Activated gamma-delta T cell treated with anti-CD3 and anti-CD28 coated beads, Interleukin-2, amount 50 U/mL, for 16 hours (primary cell): ENCODE data around the gene PLEKHM2.
"Not testable (repeated sequence)": the region's sequence is repeated elsewhere in the genome, so short reads cannot be mapped to it uniquely, and the experiment has no call there.

Experiments used
- DNase-seq: peaks from one replicate; pipeline ENCODE4 v3.0.0-alpha.2; 2020; ENCODE audit warnings: low read depth

Gene PLEKHM2, protein sequence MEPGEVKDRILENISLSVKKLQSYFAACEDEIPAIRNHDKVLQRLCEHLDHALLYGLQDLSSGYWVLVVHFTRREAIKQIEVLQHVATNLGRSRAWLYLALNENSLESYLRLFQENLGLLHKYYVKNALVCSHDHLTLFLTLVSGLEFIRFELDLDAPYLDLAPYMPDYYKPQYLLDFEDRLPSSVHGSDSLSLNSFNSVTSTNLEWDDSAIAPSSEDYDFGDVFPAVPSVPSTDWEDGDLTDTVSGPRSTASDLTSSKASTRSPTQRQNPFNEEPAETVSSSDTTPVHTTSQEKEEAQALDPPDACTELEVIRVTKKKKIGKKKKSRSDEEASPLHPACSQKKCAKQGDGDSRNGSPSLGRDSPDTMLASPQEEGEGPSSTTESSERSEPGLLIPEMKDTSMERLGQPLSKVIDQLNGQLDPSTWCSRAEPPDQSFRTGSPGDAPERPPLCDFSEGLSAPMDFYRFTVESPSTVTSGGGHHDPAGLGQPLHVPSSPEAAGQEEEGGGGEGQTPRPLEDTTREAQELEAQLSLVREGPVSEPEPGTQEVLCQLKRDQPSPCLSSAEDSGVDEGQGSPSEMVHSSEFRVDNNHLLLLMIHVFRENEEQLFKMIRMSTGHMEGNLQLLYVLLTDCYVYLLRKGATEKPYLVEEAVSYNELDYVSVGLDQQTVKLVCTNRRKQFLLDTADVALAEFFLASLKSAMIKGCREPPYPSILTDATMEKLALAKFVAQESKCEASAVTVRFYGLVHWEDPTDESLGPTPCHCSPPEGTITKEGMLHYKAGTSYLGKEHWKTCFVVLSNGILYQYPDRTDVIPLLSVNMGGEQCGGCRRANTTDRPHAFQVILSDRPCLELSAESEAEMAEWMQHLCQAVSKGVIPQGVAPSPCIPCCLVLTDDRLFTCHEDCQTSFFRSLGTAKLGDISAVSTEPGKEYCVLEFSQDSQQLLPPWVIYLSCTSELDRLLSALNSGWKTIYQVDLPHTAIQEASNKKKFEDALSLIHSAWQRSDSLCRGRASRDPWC

DNA sequence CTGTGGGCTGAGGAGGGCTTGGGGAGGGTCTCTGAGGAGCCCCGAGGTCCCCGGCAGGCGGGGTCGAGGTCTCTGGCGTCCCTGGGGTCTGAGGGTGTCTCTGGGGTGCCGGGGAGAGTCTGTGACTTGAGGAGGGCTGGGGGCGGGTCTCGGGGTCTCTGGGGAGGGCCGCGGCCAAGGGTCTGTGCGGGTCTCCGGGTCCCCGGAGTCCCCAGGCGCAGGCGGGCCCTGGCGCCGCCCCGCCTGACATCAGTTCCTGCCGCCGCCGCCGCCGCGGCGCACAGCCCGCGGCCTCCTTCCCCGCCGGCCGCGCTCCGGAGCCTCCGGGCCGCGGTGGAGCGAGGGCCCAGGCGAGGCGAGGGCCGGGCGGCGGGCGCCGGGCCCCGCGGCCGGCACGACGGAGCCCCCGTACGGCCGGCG, at the start of gene PLEKHM2:
Gene PLEKHM2, plus strand, starts transcription at position 279 of the 420 bp plus-strand sequence. CDS start 239 bp downstream, outside the sequence.
- DNase-seq: peak; percentile 7

DNA sequence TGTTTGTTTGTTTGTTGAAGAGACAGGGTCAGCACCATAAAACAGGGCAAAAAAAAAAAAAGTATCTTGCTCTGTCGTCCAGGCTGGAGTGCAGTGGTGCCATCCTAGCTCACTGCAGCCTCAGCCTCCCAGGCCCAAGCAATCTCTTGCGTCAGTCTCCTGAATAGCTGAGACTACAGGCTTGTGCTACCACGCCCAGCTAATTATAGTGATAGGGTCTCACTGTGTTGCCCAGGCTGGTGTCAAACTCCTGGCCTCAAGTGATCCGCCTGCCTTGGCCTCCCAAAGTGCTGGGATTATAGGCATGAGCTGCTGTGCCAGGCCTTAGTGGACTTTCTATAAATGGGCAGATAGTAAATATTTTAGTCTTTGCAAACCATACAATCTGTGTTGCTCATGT, 47.7 kb upstream of the PLEKHM2 start:
- no peak for DNase-seq

DNA sequence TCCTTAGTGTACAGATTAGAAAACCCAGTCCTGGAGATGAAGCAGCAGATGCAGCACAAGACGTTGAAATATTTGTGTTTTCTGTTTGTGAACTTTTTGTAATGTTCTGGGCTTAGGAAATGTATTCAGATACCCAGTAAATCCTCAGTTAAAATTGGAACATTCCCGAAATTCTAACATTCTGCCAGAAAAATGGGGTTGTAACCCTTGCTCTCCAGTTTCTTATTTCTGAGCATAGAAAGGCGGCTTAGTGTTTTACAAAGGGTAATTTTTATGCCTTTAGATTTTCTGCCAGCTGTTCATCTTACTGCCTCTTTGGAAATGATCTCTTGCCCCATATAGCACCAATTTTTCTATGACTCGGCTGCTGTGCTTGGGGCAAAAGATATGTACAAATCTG, 46.3 kb upstream of the PLEKHM2 start:
- no peak for DNase-seq

DNA sequence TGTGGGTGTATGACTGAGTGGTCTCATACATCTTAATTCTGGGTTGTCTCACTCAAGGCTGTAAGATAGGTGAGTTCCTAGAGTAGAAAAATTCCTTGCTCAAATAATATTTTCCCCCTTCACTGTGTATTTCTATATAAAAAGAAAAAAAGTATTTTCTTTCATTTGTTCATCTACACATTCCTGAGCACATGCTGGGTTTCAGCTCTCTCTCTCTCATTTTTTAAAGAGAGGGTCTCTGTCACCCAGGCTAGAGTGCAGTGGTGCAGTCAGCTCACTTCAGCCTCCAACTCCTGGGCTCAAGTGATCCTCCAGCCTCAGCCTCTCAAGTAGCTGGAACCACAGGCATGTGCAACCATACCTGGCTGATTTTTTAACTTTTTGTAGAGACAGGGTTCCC, 44.9 kb upstream of the PLEKHM2 start:
- DNase-seq: no peak

DNA sequence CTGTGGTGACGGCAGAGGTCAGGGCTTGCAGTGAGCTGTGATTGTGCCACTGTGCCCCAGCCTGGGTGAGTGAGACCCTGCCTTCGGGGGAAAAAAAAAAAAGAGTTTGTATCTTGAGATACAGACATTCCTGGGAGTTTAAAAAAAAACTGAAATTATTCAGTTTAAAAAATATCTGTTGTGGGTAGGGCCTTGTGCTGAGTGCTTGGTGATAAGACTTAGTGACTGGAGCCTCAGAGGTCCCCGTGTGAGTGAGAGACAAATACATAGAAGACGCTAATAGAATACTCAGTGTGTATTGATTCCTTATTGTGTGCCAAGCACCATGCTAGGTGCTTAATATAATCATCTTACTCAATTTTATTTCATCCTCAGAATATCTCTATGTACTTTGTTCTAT, 44.2 kb upstream of the PLEKHM2 start:
- no peak for DNase-seq

DNA sequence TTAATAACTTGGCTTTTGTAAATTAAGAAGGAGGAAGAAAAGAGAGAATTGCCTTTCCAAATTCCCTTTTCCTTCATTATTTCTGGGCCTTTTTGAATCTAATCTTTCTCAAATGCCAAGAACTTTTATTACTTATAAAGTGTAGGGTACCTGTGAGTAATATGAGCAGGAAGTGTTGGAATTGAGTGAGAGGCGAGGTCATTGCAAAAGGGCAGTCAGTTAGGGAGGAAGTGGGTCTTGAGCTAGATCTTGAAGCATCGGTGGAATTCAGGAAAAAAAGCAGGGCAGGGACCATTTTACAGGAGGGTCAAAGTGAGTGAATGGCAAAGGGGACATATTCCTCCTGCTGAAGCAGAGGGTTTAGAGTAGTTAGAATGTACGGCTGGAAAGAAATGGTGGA, 43.5 kb upstream of the PLEKHM2 start:
- no peak for DNase-seq

DNA sequence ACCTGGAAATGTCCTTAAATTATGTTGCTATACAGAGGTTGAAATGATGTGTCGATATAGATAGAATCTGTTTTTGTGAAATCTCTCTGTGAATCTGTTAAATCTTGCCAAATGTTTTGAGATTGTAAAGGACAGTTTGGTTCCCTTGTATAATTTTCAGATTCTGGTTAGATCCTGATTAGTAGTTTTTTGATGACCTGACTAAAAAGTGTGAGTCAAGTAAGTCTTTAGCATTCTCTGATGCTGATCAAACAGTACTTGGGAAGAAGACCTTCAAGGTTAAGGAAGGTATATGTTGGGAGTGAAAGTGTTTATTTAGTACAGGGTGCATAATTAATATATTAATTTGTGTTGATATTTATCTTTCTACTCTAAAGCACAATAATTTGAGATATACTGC, 34.2 kb upstream of the PLEKHM2 start:
- no peak for DNase-seq

DNA sequence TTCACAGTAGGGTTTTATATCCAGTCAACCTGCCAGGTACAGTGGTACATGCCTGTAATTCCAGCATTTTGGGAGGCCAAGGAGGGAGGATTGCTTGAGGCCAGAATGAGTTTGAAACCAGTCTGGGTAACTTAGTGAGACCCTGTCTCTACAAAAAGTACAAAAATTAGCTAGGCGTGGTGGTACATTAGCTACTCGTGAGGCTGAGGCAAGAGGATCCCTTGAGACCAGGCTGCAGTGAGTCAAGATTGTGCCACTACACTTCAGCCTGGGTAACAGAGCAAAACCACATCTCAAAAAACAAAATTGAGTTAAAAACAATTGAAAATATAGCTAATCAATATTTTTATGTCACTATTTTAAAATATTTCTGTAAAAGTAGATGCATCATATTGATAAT, 33.7 kb upstream of the PLEKHM2 start:
- no peak for DNase-seq

DNA sequence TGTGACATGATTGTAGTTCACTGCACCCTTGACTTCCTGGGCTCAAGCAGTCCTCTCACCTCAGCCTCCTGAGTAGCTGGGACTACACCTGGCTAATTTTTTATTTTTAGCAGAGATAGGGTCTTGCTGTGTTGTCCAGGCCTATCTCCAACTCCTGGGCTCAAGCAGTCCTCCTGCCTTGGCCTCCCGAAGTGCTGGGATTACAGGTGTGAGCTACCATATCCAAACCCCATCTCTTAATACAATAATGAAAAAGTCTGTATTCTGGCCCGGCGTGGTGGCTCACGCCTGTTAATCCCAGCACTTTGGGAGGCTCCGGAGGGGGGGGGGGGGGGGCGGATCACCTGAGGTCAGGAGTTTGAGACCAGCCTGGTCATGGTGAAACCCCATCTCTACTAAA, 32.0 kb upstream of the PLEKHM2 start:
- not testable (repeated sequence) for DNase-seq

DNA sequence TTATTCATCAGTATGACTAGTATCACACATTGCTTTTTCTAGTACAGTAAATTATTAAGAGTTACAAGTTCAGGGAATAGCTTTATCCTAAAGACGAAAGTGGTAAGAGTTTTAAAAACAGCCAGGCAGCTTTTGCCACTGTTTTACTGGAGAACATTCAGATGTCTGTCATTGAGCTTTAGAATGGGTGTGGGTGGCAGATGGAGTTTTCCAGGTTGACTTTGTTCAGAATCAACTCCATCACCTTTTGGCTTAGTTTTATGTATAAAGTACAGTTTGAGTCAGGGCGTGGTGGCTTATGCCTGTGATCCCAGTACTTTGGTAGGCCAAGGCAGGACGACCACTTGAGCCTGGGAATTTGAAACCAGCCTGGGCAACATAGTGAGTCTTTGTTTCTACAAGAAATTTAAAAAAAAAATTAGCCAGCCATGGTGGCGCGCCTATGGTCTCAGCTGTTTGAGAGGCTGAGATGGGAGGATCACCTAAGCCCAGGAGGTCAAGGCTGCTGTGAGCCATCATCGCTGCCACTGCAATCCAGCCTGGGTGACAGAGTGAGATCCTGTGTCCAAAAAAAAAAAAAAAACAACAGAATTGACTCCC, 29.9 kb upstream of the PLEKHM2 start:
- DNase-seq: no peak

DNA sequence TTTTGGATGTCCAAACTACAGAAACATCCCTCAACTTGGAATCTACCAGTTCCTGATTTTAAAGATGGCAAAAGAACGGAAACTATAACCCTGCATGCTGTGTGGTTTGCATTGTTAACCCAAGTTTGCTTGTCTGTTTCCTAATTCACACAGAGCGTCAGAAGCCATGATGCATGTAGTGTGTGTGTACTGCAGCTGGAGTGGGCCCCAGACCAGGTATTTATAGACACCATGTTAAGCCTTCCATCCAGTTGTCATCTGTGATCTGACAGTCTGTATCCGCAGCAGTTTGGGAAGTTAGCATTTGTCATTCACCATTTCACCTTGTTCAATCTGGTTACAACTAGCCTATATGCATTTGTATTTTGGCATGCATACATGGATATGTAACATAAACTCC, 27.7 kb upstream of the PLEKHM2 start:
- no peak for DNase-seq

DNA sequence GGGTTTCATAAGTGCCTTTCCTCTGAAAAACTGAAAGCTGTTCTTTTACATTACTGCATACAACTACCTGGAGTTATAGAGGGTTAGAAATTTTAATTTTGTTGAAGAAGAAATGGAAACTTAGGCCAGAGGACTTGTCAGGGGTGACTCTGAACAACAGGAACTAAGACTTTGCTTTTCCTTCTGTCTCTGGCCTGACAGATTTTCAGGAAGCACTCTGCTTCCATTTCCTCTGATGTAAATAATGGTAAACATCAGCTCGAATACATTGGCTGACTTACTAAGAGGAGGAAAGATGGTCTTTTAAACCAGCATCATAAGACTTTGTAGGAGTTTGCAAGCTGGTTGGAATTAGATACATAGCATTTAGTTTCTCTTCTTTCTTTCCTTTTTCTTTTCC, 27.1 kb upstream of the PLEKHM2 start:
- DNase-seq: no peak

DNA sequence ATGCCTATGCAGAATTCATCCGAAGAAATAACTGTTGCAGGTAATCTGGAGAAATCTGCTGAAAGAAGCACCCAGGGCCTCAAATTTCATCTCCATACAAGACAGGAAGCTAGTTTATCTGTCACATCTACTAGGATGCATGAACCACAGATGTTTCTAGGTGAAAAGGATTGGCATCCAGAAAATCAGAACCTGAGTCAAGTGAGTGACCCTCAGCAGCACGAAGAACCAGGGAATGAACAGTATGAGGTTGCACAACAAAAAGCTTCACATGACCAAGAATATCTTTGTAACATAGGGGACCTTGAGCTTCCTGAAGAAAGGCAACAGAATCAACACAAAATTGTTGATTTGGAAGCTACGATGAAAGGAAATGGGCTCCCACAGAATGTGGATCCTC, 24.0 kb upstream of the PLEKHM2 start:
- DNase-seq: no peak

DNA sequence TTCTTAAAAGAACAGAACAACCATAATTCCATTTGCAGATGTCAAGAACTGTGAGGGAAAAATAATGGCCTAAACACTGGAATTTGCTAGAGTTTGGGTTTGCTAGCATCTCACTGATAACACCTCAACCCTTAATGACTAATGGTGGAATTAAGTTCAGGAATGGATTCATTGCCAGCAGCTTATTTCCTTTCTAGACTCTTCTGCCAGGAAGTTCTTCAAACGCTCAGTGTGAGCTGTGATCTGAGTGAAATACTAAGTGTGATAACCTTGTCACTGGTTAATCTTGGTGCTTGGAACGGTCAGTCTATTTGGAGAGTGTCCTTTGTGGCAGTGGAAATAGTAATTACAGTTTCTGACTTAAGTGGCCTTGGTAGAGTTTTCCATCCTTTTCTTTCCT, 21.6 kb upstream of the PLEKHM2 start:
- DNase-seq: no peak

DNA sequence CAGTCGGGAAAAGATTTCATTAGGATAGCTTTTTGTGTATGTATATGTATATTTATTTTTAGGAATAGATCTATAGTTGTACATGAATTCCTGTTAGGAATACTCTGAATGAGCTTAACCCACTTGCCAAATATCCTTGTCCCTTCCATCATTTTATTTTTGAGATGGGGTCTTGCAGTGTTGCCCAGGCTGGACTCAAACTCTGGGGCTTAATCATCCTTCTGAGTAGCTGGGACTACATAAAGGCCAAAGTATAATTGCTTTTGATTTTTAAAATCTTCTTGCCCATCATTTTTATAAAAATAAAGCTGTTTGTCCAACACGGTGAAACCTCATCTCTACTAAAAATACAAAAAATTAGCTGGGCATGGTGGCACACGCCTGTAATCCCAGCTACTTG, 20.2 kb upstream of the PLEKHM2 start:
- DNase-seq: no peak

DNA sequence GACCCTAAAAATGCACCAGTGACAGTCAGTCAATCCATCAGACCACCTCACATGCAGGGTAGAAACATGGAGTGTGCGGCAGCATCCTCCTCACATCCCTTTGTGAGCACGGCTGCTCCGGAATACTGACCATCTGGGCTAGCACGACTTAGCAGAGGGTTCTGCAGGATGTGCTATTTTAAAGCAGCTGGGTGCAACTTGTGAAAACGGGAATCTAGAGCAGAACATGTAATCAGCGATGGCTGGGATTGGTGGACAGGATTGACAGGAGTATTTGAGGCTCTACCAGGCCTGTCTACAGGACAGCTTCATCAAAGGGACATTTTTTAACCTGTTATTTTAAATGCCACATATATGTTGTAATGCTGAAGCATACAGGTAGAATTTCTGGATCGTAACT, 16.8 kb upstream of the PLEKHM2 start:
- no peak for DNase-seq

DNA sequence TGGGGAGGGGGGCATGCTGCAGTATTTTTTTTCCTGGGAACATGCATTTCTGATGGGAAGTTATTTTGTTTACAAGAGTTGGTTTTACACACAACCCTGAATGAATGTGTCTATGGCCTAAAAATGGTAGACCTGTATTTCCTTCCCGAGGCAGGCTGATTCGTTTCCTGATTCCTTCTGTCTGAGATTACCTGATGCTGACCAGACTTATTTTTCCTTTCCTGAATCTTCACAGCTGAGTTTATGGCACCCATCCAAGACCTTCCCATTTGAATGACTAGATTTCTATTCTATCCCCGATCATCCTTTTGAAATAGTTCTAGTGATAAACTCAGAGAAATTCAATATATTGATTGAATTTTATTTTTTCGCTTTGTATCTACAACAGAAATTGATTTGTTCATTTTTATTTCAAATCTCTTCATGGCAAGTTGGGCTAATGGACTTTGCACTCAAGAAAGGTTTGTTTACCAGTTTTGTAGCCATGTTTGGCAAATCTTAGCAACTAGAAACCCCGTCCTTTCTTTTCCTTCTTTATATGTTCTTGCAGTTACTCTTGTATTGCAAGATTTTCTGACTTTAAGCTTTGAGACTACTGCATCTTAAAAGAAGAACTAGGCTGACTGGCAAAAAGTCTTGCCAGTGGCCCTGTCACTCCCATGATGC, 15.9 kb upstream of the PLEKHM2 start:
- DNase-seq: no peak

DNA sequence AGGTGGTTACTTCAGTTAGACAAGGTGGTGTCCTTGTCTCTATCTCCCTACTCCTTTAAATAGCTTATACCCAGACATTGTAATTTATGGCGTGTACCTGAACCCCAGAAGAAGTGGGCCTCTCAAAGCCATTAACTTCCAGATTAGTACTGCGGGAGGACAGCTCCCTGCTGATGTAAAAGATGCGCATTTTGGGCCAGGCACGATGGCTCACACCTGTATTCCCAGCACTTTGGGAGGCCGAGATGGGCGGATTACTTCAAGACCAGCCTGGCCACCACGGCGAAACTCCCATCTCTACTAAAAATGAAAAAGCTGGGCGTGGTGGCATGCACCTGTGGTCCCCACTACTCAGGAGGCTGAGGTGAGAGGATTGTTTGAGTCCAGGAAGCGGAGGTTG, 15.0 kb upstream of the PLEKHM2 start:
- DNase-seq: no peak

DNA sequence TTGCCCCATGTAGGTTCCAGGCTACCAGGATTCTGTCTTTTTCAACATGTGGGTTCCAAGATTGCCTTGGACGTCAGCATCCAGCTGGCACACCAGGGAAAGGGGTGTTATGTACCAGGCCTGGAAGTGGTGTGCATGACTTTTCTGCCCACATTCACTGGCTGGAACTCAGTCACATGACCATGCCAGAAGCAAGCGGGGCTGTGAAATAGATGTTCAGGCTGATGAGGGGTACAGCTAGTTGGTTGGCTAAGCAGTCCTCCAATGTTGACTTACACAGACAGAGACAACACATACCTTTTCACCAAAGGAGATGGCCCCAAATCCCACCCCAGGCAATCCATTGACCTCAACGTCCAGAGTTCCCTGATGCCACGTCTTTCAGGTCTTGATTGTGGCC, 14.3 kb upstream of the PLEKHM2 start:
- DNase-seq: no peak

DNA sequence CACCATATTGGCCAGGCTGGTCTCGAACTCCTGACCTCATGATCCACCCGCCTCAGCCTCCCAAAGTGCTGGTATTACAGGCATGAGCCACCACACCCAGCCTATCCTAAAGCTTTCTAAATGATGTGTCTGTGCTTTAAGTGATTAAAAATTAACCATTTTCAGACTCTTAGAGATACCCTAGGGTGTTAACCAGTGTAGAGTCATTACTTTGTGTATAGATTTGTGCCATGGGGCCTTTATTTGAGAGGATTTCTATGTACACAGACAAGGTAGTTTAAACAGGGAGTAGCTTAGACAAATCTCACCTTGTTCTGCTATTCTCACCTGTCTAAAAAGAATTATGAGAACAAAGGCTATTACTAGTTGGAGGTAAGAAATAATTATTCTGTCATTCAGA, 12.7 kb upstream of the PLEKHM2 start:
- no peak for DNase-seq

DNA sequence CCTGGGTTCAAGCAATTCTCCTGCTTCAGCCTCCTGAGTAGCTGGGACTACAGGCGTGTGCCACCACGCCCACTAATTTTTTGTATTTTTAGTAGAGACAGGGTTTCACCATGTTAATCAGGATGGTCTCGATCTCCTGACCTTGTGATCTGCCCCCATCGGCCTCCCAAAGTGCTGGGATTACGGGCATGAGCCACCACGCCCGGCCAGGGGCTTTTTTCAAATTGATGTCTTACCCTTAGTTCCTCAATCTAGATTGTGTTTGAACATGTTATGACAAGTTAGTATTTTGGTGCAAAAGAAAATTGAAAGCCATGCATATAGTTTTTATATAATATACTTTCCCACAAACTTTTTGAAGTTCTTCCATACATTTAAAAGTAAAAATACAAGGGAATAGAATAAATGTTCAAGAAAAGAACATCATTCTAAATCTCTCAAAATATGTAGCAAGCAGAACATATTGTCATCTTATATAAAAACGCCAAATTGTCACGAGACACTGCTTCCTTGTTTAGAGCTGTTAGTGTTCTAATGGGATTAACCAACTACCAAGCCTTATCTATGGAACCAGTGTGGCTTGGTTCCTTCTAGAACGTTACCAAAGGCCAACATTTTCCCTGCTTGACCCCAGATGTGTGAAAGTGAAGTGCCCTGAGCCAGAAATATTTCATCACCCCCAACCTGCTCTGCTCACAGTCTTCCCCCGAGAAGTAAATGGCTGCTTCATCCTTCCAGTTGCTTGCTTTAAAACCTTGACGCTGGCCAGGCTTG, 9.5 kb upstream of the PLEKHM2 start:
- DNase-seq: no peak
